Loucy (cell line): ENCODE results near the gene FOXC2.

Source experiments
- H2AFZ ChIP-seq: fragments of 200-600 bp; sonication (generic); 2 replicates; pipeline ENCODE4 v1.6.0; 2016; ENCODE audit warnings: antibody characterized with exemption, mild to moderate bottlenecking, low read length, moderate library complexity
- H3F3A ChIP-seq: fragments of 200-600 bp; 2 replicates; pipeline ENCODE4 v1.6.0; 2016; ENCODE audit warnings: antibody characterized with exemption, low read depth, mild to moderate bottlenecking
- H3K27me3 ChIP-seq: fragments of 200-600 bp; sonication (generic); 2 replicates; pipeline ENCODE4 v1.6.1; 2014; ENCODE audit warnings: low read length, mild to moderate bottlenecking; ENCODE audit not compliant: insufficient read depth, poor library complexity, severe bottlenecking
- H3K36me3 ChIP-seq: fragments of 200-600 bp; sonication (generic); 2 replicates; pipeline ENCODE4 v1.6.1; 2016; ENCODE audit warnings: low read length; ENCODE audit not compliant: insufficient read depth
- H3K4me1 ChIP-seq: fragments of 200-600 bp; sonication (generic); 2 replicates; pipeline ENCODE4 v1.5.1; 2014; ENCODE audit warnings: low read length, mild to moderate bottlenecking; ENCODE audit not compliant: insufficient read depth, poor library complexity, severe bottlenecking
- H3K4me2 ChIP-seq: fragments of 200-600 bp; sonication (generic); 2 replicates; pipeline ENCODE4 v1.6.0; 2014; ENCODE audit warnings: antibody characterized with exemption, low read length, low read depth, mild to moderate bottlenecking; ENCODE audit not compliant: poor library complexity, severe bottlenecking
- H3K4me3 ChIP-seq: fragments of 200-600 bp; sonication (generic); 2 replicates; pipeline ENCODE4 v1.5.1; 2014; ENCODE audit warnings: low read length, mild to moderate bottlenecking, mixed read lengths; ENCODE audit not compliant: poor library complexity, severe bottlenecking
- H3K79me2 ChIP-seq: fragments of 200-600 bp; sonication (generic); 2 replicates; pipeline ENCODE4 v1.6.1; 2014; ENCODE audit warnings: low read length; ENCODE audit not compliant: insufficient read depth
- H3K9ac ChIP-seq: fragments of 200-600 bp; sonication (generic); 2 replicates; pipeline ENCODE4 v1.6.0; 2014; ENCODE audit warnings: mild to moderate bottlenecking, low read depth, low read length, moderate library complexity; ENCODE audit not compliant: poor library complexity, severe bottlenecking
- H3K9me2 ChIP-seq: fragments of 200-600 bp; sonication (generic); replicated peaks from 2 replicates; pipeline ENCODE4 v1.6.1; 2016; ENCODE audit warnings: low read depth, low read length, mixed read lengths
- H3K9me3 ChIP-seq: fragments of 200-600 bp; sonication (generic); 2 replicates; pipeline ENCODE4 v1.6.1; 2014; ENCODE audit warnings: mild to moderate bottlenecking, antibody characterized with exemption, low read length, low read depth; ENCODE audit not compliant: insufficient read depth
- H4K20me1 ChIP-seq: fragments of 200-600 bp; sonication (generic); 2 replicates; pipeline ENCODE4 v1.6.0; 2014; ENCODE audit warnings: antibody characterized with exemption, low read length, mild to moderate bottlenecking; ENCODE audit not compliant: insufficient read depth, poor library complexity, severe bottlenecking
- CTCF ChIP-seq: fragments of 200-600 bp; sonication (generic); conservative IDR thresholded peaks from 2 replicates; pipeline ENCODE4 v1.5.1; 2014; ENCODE audit warnings: mild to moderate bottlenecking, antibody characterized with exemption, low read length
- EZH2phosphoT487 ChIP-seq: fragments of 200-600 bp; IDR thresholded peaks from 2 replicates; pipeline ENCODE4 v1.6.1; 2018; ENCODE audit warnings: antibody characterized with exemption, mild to moderate bottlenecking, moderate library complexity, borderline replicate concordance

Gene FOXC2

GRCh38 chr16:86610779-86611524, 44.3 kb downstream of the FOXC2 start:
- H3K4me3 ChIP-seq = no peak overlapping the region
- H3K4me2 ChIP-seq = no peak overlapping the region
- no peaks in the 10 kb centered on the region for H3K4me1 ChIP-seq
- H3K27me3 ChIP-seq = no peaks in the 10 kb centered on the region
- no peaks in the 10 kb centered on the region for H4K20me1 ChIP-seq
- H3K9ac ChIP-seq = no peak overlapping the region
- TF ChIP-seq EZH2phosphoT487 = no peak
- H3K9me2 ChIP-seq = no peaks in the 10 kb centered on the region
- H3K9me3 ChIP-seq = no peaks in the 10 kb centered on the region
- H3K36me3 ChIP-seq = no peaks in the 10 kb centered on the region
- no peak overlapping the region for H2AFZ ChIP-seq
- H3F3A ChIP-seq = no peaks in the 10 kb centered on the region
- H3K79me2 ChIP-seq = no peaks in the 10 kb centered on the region

- Histone ChIP-seq H3K27me3 (no peaks in the 10 kb centered on the region), H3K4me2 (no peak overlapping the region), H3K79me2 (no peaks in the 10 kb centered on the region), H3F3A (no peaks in the 10 kb centered on the region), H3K9me2 (no peaks in the 10 kb centered on the region), H3K4me1 (no peaks in the 10 kb centered on the region), H2AFZ (no peak overlapping the region), H3K9me3 (no peaks in the 10 kb centered on the region), H3K9ac (no peak overlapping the region), H3K36me3 (no peaks in the 10 kb centered on the region), H4K20me1 (no peaks in the 10 kb centered on the region), H3K4me3 (no peak overlapping the region)
- TF ChIP-seq EZH2phosphoT487 (no peak), CTCF (no peak)
Measured at GRCh38 chr16:86611525-86611855, 44.9 kb downstream of the FOXC2 start.

GRCh38 chr16:86611941-86612340, 45.3 kb downstream of the FOXC2 start:
- H3K27me3 ChIP-seq = no peaks in the 10 kb centered on the region
- H3K79me2 ChIP-seq = no peaks in the 10 kb centered on the region
- H3K4me1 ChIP-seq = no peaks in the 10 kb centered on the region
- H4K20me1 ChIP-seq = no peaks in the 10 kb centered on the region
- no peak overlapping the region for H3K9ac ChIP-seq
- no peak overlapping the region for H2AFZ ChIP-seq
- no peaks in the 10 kb centered on the region for H3F3A ChIP-seq
- H3K4me2 ChIP-seq = no peak overlapping the region
- no peak overlapping the region for H3K4me3 ChIP-seq
- H3K9me3 ChIP-seq = no peaks in the 10 kb centered on the region
- H3K36me3 ChIP-seq = no peaks in the 10 kb centered on the region
- no peaks in the 10 kb centered on the region for H3K9me2 ChIP-seq
- TF ChIP-seq CTCF (no peak), EZH2phosphoT487 (no peak)

- Histone ChIP-seq H3K4me2 (no peak overlapping the region), H3K4me3 (no peak overlapping the region), H3K79me2 (no peaks in the 10 kb centered on the region), H3K27me3 (no peaks in the 10 kb centered on the region), H3K9me2 (no peaks in the 10 kb centered on the region), H2AFZ (0 out of 2 replicates have a peak overlapping the region, but pooled peaks have one; percentile 40), H3K9me3 (no peaks in the 10 kb centered on the region), H4K20me1 (no peaks in the 10 kb centered on the region), H3K4me1 (no peaks in the 10 kb centered on the region), H3F3A (no peaks in the 10 kb centered on the region), H3K9ac (no peak overlapping the region), H3K36me3 (no peaks in the 10 kb centered on the region)
- TF ChIP-seq CTCF = no peak
- TF ChIP-seq EZH2phosphoT487 = no peak
Measured at GRCh38 chr16:86614699-86615098, 48.1 kb downstream of the FOXC2 start.
